Measurements from ENCODE around the gene E2F6. TPM values are rescaled to one million over a fixed set of nuclear protein-coding genes. Genes with fewer than 3 reads are reported as not detected.
A peak's percentile ranks its signal among the peaks of the same experiment; 100 is the strongest.

E2F6 gene
- total RNA-seq, 1 donor from 2014 or later = 12.5 TPM

- ATAC-seq (no peak), DNase-seq (ENCODE audit: missing footprints) (no peak)
- intact Hi-C loops (cut with DNase I) = no loop called here
Observed at GRCh38 chr2:11467749-11468148, 1.8 kb upstream of the E2F6 start.

GRCh38 chr2:11467129-11467649 lies 1.2 kb upstream of the E2F6 start:
- DNase-seq (ENCODE audit: missing footprints) (no peak), ATAC-seq (no peak)
- intact Hi-C loops (cut with DNase I) = no loop called here

- no peak for DNase-seq (ENCODE audit: missing footprints)
- peak; percentile 29 for ATAC-seq
- intact Hi-C loops (cut with DNase I) = no loop called here
Observed at GRCh38 chr2:11466307-11467128, 557 bp upstream of the E2F6 start.

- DNase-seq (ENCODE audit: missing footprints) (no peak), ATAC-seq (no peak)
- intact Hi-C loops (cut with DNase I) = no loop called here
Observed at GRCh38 chr2:11465110-11465484, 864 bp downstream of the E2F6 start.

- ATAC-seq (no peak), DNase-seq (ENCODE audit: missing footprints) (no peak)
- intact Hi-C loops (cut with DNase I) = no loop called here
Observed at GRCh38 chr2:11459816-11460215, 6.1 kb downstream of the E2F6 start.

- no peak for DNase-seq (ENCODE audit: missing footprints)
- intact Hi-C loops (cut with DNase I) = no loop called here
- peak; percentile 85 for ATAC-seq
Observed at GRCh38 chr2:11458753-11459152, 7.2 kb downstream of the E2F6 start.

GRCh38 chr2:11457935-11458334 lies 8.0 kb downstream of the E2F6 start:
- intact Hi-C loops (cut with DNase I) = no loop called here
- no peak for ATAC-seq
- DNase-seq (ENCODE audit: missing footprints) = no peak

GRCh38 chr2:11456251-11456650 lies 9.7 kb downstream of the E2F6 start:
- ATAC-seq (no peak), DNase-seq (ENCODE audit: missing footprints) (no peak)
- intact Hi-C loops (cut with DNase I) = no loop called here

GRCh38 chr2:11454824-11455223 lies 11.1 kb downstream of the E2F6 start:
- intact Hi-C loops (cut with DNase I) = no loop called here
- DNase-seq (ENCODE audit: missing footprints) = no peak
- ATAC-seq = no peak

GRCh38 chr2:11450791-11451190 lies 15.2 kb downstream of the E2F6 start:
- ATAC-seq = no peak
- no peak for DNase-seq (ENCODE audit: missing footprints)
- intact Hi-C loops (cut with DNase I) = no loop called here

GRCh38 chr2:11446733-11447248 lies 19.2 kb downstream of the E2F6 start:
- ATAC-seq (peak; percentile 62), DNase-seq (ENCODE audit: missing footprints) (no peak)
- intact Hi-C loops (cut with DNase I) = loop anchor here (1.0 to 10.0 kb wide), 2 partner anchors 213 to 312 kb away; a partner anchor contains a TSS

GRCh38 chr2:11444737-11445136 lies 21.2 kb downstream of the E2F6 start:
- DNase-seq (ENCODE audit: missing footprints) (no peak), ATAC-seq (no peak)
- intact Hi-C loops (cut with DNase I) = loop anchor here (10.0 kb wide), 1 partner anchor 310 kb away; a partner anchor contains a TSS

- intact Hi-C loops (cut with DNase I) = no loop called here
- ATAC-seq = no peak
- no peak for DNase-seq (ENCODE audit: missing footprints)
Observed at GRCh38 chr2:11438555-11439080, 27.3 kb downstream of the E2F6 start.

GRCh38 chr2:11437602-11438001 lies 28.4 kb downstream of the E2F6 start:
- intact Hi-C loops (cut with DNase I) = no loop called here
- ATAC-seq = peak; percentile 16

GRCh38 chr2:11435036-11435435 lies 30.9 kb downstream of the E2F6 start:
- ATAC-seq (no peak), DNase-seq (ENCODE audit: missing footprints) (no peak)
- intact Hi-C loops (cut with DNase I) = no loop called here

More at GRCh38 chr2:11437602-11438001, 28.4 kb downstream of the E2F6 start:
- DNase-seq (ENCODE audit: missing footprints) = no peak

GRCh38 chr2:11434443-11434842 lies 31.5 kb downstream of the E2F6 start:
- ATAC-seq (no peak), DNase-seq (ENCODE audit: missing footprints) (no peak)
- intact Hi-C loops (cut with DNase I) = no loop called here

GRCh38 chr2:11433822-11434221 lies 32.1 kb downstream of the E2F6 start:
- intact Hi-C loops (cut with DNase I) = no loop called here
- ATAC-seq (no peak), DNase-seq (ENCODE audit: missing footprints) (no peak)

GRCh38 chr2:11430729-11431128 lies 35.2 kb downstream of the E2F6 start:
- no peak for DNase-seq (ENCODE audit: missing footprints)
- intact Hi-C loops (cut with DNase I) = no loop called here
- no peak for ATAC-seq

GRCh38 chr2:11427224-11427623 lies 38.7 kb downstream of the E2F6 start:
- intact Hi-C loops (cut with DNase I) = no loop called here
- DNase-seq (ENCODE audit: missing footprints) (no peak), ATAC-seq (no peak)

GRCh38 chr2:11422901-11423435 lies 43.0 kb downstream of the E2F6 start:
- no peak for DNase-seq (ENCODE audit: missing footprints)
- intact Hi-C loops (cut with DNase I) = no loop called here
- no peak for ATAC-seq

Measured in Right ventricle myocardium inferior (tissue), 1 donor.